Tibial artery (tissue), 4 donors: ENCODE data around the gene DMWD.

ENCODE experiments used
- DNase-seq, 2 donors: peaks; one replicate each; pipeline ENCODE4 v3.0.0-alpha.2; 2019
- H3K27ac ChIP-seq, 2 donors: fragments of 200-600 bp; sonication (generic) in 1 of 2; 1 replicate in 1 of 2; 2 replicates in 1 of 2; pipeline ENCODE4 v1.5.1; 2018 to 2019; ENCODE audit warnings: mild to moderate bottlenecking in 1 of 2
- H3K27me3 ChIP-seq, 2 donors: fragments of 200-600 bp; sonication (generic) in 1 of 2; one replicate each; pipeline versions ENCODE4 v1.5.1 to v1.6.0; 2016 to 2019
- H3K36me3 ChIP-seq, 3 donors: fragments of 200-600 bp; sonication (generic) in 2 of 3; one replicate each; pipeline ENCODE4 v1.5.1; 2016 to 2019; ENCODE audit warnings: mild to moderate bottlenecking in 2 of 3
- H3K4me1 ChIP-seq, 4 donors: fragments of 200-600 bp; sonication (generic) in 2 of 4; 1 replicate in 3 of 4; 2 replicates in 1 of 4; pipeline ENCODE4 v1.5.1; 2016 to 2019
- H3K4me3 ChIP-seq, 2 donors: fragments of 200-600 bp; sonication (generic) in 1 of 2; 1 replicate in 1 of 2; 2 replicates in 1 of 2; pipeline ENCODE4 v1.5.1; 2018 to 2019; ENCODE audit warnings: mild to moderate bottlenecking in 2 of 2
- H3K9me3 ChIP-seq, 3 donors: fragments of 200-600 bp; sonication (generic) in 1 of 3; one replicate each; pipeline ENCODE4 v1.5.1; 2016 to 2019
- CTCF ChIP-seq, 2 experiments: fragments of 200-600 bp in 1 of 2; fragments of 450-650 bp in 1 of 2; IDR thresholded peaks; one replicate each; pipeline ENCODE4 v1.5.1; 2017 to 2019; ENCODE audit warnings: antibody characterized with exemption in 2 of 2, mild to moderate bottlenecking in 1 of 2, moderate library complexity in 1 of 2
- intact Hi-C: fragments of 100-400 bp; cut with DNase I; formaldehyde crosslinking; loops from one replicate; pipeline ENCODE4 v1.15.0; 2023; ENCODE audit warnings: low total_unique reads

Gene DMWD

DNA sequence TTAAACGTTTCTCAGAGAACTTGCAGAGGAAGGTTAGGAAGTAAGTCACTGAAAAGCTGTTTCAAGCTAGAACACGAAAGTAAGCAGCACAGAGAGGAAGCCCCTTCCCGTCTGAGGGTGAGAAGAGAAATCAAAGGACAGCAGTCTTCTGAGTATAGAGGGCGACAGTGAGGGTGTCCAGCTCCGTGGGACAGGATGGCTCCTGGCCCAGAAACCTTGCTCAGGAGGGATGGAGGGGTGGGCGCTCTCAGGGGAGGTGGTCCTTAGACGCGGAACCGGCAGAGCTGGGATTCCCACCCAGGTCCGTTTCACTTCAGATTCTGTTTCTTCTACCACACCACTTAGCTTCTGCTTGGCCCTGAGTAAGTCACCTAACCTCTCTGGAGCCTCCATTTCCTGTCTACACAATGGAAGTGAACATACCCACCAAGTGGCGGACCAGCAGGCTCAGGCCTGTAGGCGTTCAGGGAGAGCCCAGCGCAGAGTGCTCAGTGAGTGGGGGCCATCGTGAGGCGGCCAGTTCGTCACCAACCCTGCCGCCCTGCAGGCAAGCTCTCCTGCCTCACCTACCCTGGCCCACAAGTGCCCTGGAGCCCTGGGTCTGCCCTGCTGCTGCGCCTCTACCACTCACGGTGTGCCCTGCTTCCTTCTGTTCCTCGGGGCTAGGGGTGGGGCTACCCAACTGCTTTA is 27.9 kb upstream of the DMWD start:
- intact Hi-C loops, result no loop called here
- H3K27ac ChIP-seq, result no peak overlapping the region
- no peak for TF ChIP-seq CTCF (IDR thresholded peaks at IDR 0.05)
- H3K27me3 ChIP-seq, result peaks cover 0 to 3% of the 10 kb centered on the region in 2 donors
- no peaks in the 10 kb centered on the region for H3K9me3 ChIP-seq
- peaks cover 0 to 12% (median 4%) of the 10 kb centered on the region in 4 donors for H3K4me1 ChIP-seq
- DNase-seq, result no peak
- peaks cover 26 to 72% (median 70%) of the 10 kb centered on the region in 3 donors for H3K36me3 ChIP-seq
- no peak overlapping the region for H3K4me3 ChIP-seq

DNA sequence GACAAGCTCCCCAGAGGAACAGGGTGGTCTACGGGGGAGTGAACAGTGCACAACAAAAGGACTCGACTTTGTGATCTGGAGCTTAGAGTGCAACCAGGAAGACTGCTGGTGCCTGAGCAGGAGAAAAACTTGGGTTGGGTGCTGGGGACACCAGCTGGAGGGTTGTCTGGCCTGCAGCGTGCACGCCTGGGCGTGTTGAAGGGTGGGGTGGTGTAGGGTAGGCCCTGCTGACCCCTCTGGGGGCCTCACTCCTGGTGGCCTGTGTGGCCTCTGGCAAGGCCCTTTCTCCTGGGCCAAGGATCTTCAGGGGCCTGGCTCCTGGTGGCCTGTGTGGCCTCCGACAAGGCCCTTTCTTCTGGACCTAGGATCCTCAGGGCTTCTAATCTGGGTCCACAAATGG is 27.1 kb upstream of the DMWD start:
- peaks cover 18 to 69% (median 63%) of the 10 kb centered on the region in 3 donors for H3K36me3 ChIP-seq
- H3K9me3 ChIP-seq, result no peaks in the 10 kb centered on the region
- H3K4me3 ChIP-seq, result no peak overlapping the region
- no peak for DNase-seq
- H3K27ac ChIP-seq, result no peak overlapping the region
- no peak for TF ChIP-seq CTCF (IDR thresholded peaks at IDR 0.05)
- peaks cover 0 to 5% of the 10 kb centered on the region in 2 donors for H3K27me3 ChIP-seq
- intact Hi-C loops, result loop anchor here (5.0 kb wide), 1 partner anchor 63 kb away; no protein-coding TSS in a partner anchor
- H3K4me1 ChIP-seq, result peaks cover 0 to 20% (median 7%) of the 10 kb centered on the region in 4 donors

DNA sequence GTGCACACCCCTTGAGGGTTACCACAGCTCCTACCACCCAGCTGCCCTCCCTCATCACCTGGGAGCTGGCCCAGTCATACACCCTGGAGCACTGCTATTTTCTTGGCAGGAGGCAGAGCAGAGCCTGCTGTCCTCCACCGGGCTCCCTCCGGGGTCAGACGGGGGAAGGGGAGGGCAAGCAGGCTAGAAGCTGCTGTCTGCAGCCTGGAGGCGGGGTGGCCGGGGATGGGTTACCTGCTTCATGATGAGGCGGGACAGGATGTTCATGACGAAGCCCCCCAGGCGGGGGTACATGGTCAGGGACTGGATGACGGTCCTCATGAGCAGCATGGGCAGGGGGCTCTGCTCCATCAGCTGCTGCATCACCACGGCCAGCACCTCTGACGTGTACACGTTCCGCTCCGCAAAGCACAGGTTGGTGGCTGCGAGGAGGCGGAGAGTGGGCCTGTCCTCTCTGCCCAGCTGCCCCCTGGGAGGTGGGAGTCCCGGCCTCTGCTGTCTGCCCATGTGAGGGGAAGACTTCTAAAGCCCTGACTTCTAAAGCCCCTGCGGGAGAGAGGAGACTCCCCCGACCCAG is 25.2 kb upstream of the DMWD start:
- H3K4me1 ChIP-seq, result peaks cover 0 to 25% (median 7%) of the 10 kb centered on the region in 4 donors
- H3K27ac ChIP-seq, result no peak overlapping the region
- DNase-seq, result no peak
- no peak for TF ChIP-seq CTCF (IDR thresholded peaks at IDR 0.05)
- intact Hi-C loops, result loop anchor here (5.0 kb wide), 1 partner anchor 64 kb away; no protein-coding TSS in a partner anchor
- H3K36me3 ChIP-seq, result peaks cover 16 to 55% (median 43%) of the 10 kb centered on the region in 3 donors
- peaks cover 0 to 5% of the 10 kb centered on the region in 2 donors for H3K27me3 ChIP-seq
- no peak overlapping the region for H3K4me3 ChIP-seq
- no peaks in the 10 kb centered on the region for H3K9me3 ChIP-seq

DNA sequence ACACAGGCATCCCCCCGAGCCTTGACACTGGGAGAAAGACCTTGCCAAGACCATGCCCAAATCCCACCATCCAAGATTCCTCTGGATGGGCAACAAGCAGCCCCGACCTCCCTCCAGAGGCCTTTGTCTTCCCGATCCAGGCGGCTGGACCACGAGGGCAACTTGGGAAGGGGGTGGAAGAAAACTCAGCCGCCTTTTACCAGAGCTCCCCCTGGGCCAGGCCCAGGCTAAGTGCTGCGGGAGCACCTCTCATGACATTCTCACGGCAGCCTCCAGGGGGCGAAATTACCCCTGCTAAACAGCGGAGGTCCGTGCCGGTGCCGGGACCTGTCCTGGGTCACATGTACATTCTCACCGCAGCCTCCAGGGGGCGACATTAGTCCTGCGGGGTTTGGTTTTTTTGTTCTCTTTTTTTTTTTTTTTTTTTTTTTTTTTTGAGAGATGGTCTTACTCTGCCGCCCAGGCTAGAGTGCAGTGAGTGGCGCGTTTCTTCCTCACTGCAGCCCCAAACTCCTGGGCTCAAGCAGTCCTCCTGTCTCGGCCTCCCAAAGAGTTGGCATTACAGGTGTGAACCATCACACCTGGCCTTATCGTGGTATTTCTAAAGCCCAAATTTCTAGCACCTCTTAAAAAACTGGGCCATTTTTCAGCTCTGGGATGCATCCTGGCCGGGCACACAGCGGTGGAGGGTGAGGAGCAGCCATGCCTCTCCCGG is 24.5 kb upstream of the DMWD start:
- H3K9me3 ChIP-seq, result no peaks in the 10 kb centered on the region
- DNase-seq, result peak; percentile 90 to 94
- H3K4me1 ChIP-seq, result peaks cover 0 to 25% (median 7%) of the 10 kb centered on the region in 4 donors
- peak; percentile 83 to 94 for TF ChIP-seq CTCF (IDR thresholded peaks at IDR 0.05)
- intact Hi-C loops, result loop anchor here (5.0 kb wide), 1 partner anchor 65 kb away; no protein-coding TSS in a partner anchor
- peaks cover 0 to 5% of the 10 kb centered on the region in 2 donors for H3K27me3 ChIP-seq
- H3K4me3 ChIP-seq, result no peak overlapping the region
- no peak overlapping the region for H3K27ac ChIP-seq
- H3K36me3 ChIP-seq, result peaks cover 11 to 48% (median 36%) of the 10 kb centered on the region in 3 donors

GRCh38 chr19:45816236-45817009 is 23.8 kb upstream of the DMWD start:
- peaks cover 0 to 25% (median 7%) of the 10 kb centered on the region in 4 donors for H3K4me1 ChIP-seq
- H3K27ac ChIP-seq, result no peak overlapping the region
- TF ChIP-seq CTCF (IDR thresholded peaks at IDR 0.05), result no peak
- peaks cover 10 to 42% (median 31%) of the 10 kb centered on the region in 3 donors for H3K36me3 ChIP-seq
- no peak for DNase-seq
- peaks cover 0 to 5% of the 10 kb centered on the region in 2 donors for H3K27me3 ChIP-seq
- no peaks in the 10 kb centered on the region for H3K9me3 ChIP-seq
- no peak overlapping the region for H3K4me3 ChIP-seq
- intact Hi-C loops, result loop anchor here (5.0 kb wide), 1 partner anchor 66 kb away; no protein-coding TSS in a partner anchor
